K562 (cell line): ENCODE measurements around the gene MAN2A1. TPM values are rescaled to one million over a fixed set of nuclear protein-coding genes. Genes with fewer than 3 reads are reported as not detected.

Experiments
- ATAC-seq: fragments of 200-7000 bp; cut with Tn5 transposase; 3 replicates; pipeline ENCODE4 v1.9.1; 2020; ENCODE audit warnings: moderate library complexity
- BruUV-seq: library from RNA; stranded (reverse); fragments of 400-500 nt; replicated peaks from 2 replicates; lab custom pipeline; 2021; lab: Mats Ljungman, UMichigan
- CTCF ChIA-PET: fragments of 300-600 bp; formaldehyde crosslinking; extraction: SDS; loops from one replicate; lab custom pipeline; 2021; ENCODE audit warnings: low intra/inter-chr PET ratio; lab: Yijun Ruan, JAX
- POLR2A ChIA-PET: fragments of 300-600, 350-650 bp; sonication (Branson Sonifier 250); formaldehyde crosslinking; extraction: SDS; loops from one replicate; lab custom pipeline; 2021; ENCODE audit warnings: antibody characterized with exemption, inconsistent platforms; lab: Yijun Ruan, JAX
- DNase-seq, 4 experiments: peaks; one replicate each; pipeline versions ENCODE4 v3.0.0 to v3.0.0-alpha.2; 2011 to 2018; ENCODE audit warnings: low spot score in 3 of 4, mixed read lengths in 3 of 4; ENCODE audit errors: extremely low read depth in 1 of 4
- FAIRE-seq: peaks from 2 replicates; lab custom pipeline; 2011; peaks lifted over from hg19 to GRCh38; lab: Jason Lieb, UNC
- H2AFZ ChIP-seq: 2 replicates; pipeline ENCODE4 v1.6.0; 2011; ENCODE audit warnings: low read depth, low read length, control low read depth, inconsistent platforms
- H3K27ac ChIP-seq: fragments of 200-600 bp; 3 replicates; pipeline ENCODE4 v1.8.0; 2011; ENCODE audit warnings: low read depth, mild to moderate bottlenecking, control low read depth, inconsistent platforms, low read length, moderate library complexity, mixed read lengths; ENCODE audit errors: extremely low read depth
- H3K27me3 ChIP-seq, 2 experiments: fragments of 300-600 bp in 1 of 2; 2 replicates in 1 of 2; 3 replicates in 1 of 2; pipeline versions ENCODE4 v1.6.0 to v1.8.0; 2011; ENCODE audit warnings: inconsistent platforms in 2 of 2, low read length in 2 of 2, mild to moderate bottlenecking in 1 of 2, mixed read lengths in 1 of 2, moderate library complexity in 1 of 2; ENCODE audit not compliant: control insufficient read depth in 2 of 2, insufficient read depth in 2 of 2
- H3K36me3 ChIP-seq: fragments of 300-600 bp; 3 replicates; pipeline ENCODE4 v1.8.0; 2011; ENCODE audit warnings: mild to moderate bottlenecking, low read length, inconsistent platforms; ENCODE audit not compliant: control insufficient read depth, insufficient read depth
- H3K4me1 ChIP-seq, 2 experiments: fragments of 200-600 bp in 1 of 2; replicated peaks in 1 of 2; 2 replicates in 1 of 2; 3 replicates in 1 of 2; pipeline versions ENCODE4 v1.5.1 to v1.8.0; 2011; ENCODE audit warnings: inconsistent platforms in 2 of 2, low read length in 2 of 2, mild to moderate bottlenecking in 1 of 2, mixed read lengths in 1 of 2, moderate library complexity in 1 of 2; ENCODE audit not compliant: control insufficient read depth in 2 of 2, insufficient read depth in 2 of 2
- H3K4me2 ChIP-seq: 2 replicates; pipeline ENCODE4 v1.6.1; 2011; ENCODE audit warnings: low read length, control low read depth, inconsistent platforms, mixed read lengths; ENCODE audit not compliant: insufficient read depth
- H3K4me3 ChIP-seq: fragments of 200-600 bp; sonication (generic), shearing (Covaris generic); 2 replicates; pipeline ENCODE4 v1.5.1; 2016; ENCODE audit warnings: control low read depth, inconsistent platforms
- H3K79me2 ChIP-seq: fragments of 200-600 bp; 3 replicates; pipeline ENCODE4 v1.8.0; 2011; ENCODE audit warnings: low read length, inconsistent platforms; ENCODE audit not compliant: control insufficient read depth, insufficient read depth
- H3K9ac ChIP-seq, 2 experiments: 2 replicates each; pipeline versions ENCODE4 v1.6.0 to v1.6.1; 2011; ENCODE audit warnings: low read depth in 2 of 2, low read length in 2 of 2, control low read depth in 1 of 2, inconsistent platforms in 1 of 2, mild to moderate bottlenecking in 1 of 2, mixed read lengths in 1 of 2; ENCODE audit not compliant: insufficient read depth in 1 of 2
- H3K9me1 ChIP-seq: one replicate; pipeline ENCODE4 v1.6.0; 2011; ENCODE audit warnings: inconsistent platforms, mild to moderate bottlenecking, low read length, moderate library complexity; ENCODE audit not compliant: control insufficient read depth, insufficient read depth
- H3K9me3 ChIP-seq: replicated peaks from 2 replicates; pipeline ENCODE4 v1.5.1; 2011; ENCODE audit warnings: low read depth, low read length, inconsistent platforms; ENCODE audit not compliant: control insufficient read depth, insufficient read depth
- H4K20me1 ChIP-seq: replicated peaks from 2 replicates; pipeline ENCODE4 v1.6.1; 2011; ENCODE audit warnings: low read length, inconsistent platforms, mixed read lengths; ENCODE audit not compliant: control insufficient read depth, insufficient read depth
- FOSL1 ChIP-seq: fragments of 200-800 bp; sonication (Bioruptor generic); conservative IDR thresholded peaks from 2 replicates; pipeline ENCODE4 v1.6.1; 2016; ENCODE audit warnings: missing genetic modification characterization, missing compliant biosample characterization
- HDAC2 ChIP-seq: fragments of 450-650 bp; IDR thresholded peaks from 2 replicates; pipeline ENCODE4 v1.6.1; 2016; ENCODE audit warnings: mild to moderate bottlenecking
- JUNB ChIP-seq: fragments of 450-650 bp; formaldehyde crosslinking; conservative IDR thresholded peaks from 2 replicates; pipeline ENCODE4 v1.4.0; 2020; ENCODE audit warnings: mild to moderate bottlenecking
- PRDM10 ChIP-seq: fragments of 450-650 bp; IDR thresholded peaks from 2 replicates; pipeline ENCODE4 v1.6.1; 2018; ENCODE audit not compliant: partially characterized antibody
- RCOR1 ChIP-seq, 2 experiments: IDR thresholded peaks; 2 replicates each; pipeline ENCODE4 v1.6.1; 2012; ENCODE audit warnings: low read depth in 2 of 2, low read length in 2 of 2, borderline replicate concordance in 1 of 2, improper control_type of control experiment in 1 of 2
- TCF3 ChIP-seq: sonication (generic); formaldehyde crosslinking; IDR thresholded peaks from 2 replicates; pipeline ENCODE4 v1.4.0; 2020; ENCODE audit warnings: mild to moderate bottlenecking, missing genetic modification reagents
- ZBTB33 ChIP-seq: sonication (generic); formaldehyde crosslinking; IDR thresholded peaks from 2 replicates; pipeline ENCODE4 v1.8.1; 2023; ENCODE audit warnings: mild to moderate bottlenecking, missing genetic modification reagents
- WGBS: fragments of 100-300 bp; shearing (Covaris generic); methylation state at CpG from one replicate; pipeline ENCODE4 v1.1.6; 2016; ENCODE audit warnings: low coverage, mixed read lengths; ENCODE audit not compliant: insufficient coverage; ENCODE audit errors: missing lambda C conversion rate; 5-methylcytosine and 5-hydroxymethylcytosine counted together
- in situ Hi-C: fragments of 300-500 bp; cut with MboI; formaldehyde crosslinking; loops from 4 replicates; pipeline ENCODE4 v1.15.0; 2018; ENCODE audit warnings: inconsistent platforms, mixed read lengths
- intact Hi-C: fragments of 100-400 bp; cut with micrococcal nuclease; formaldehyde crosslinking; loops from 2 replicates; pipeline ENCODE4 v1.14.2; 2022
- polyA plus RNA-seq, 8 experiments: library from polyadenylated mRNA; depleted of rRNA in 4 of 8; stranded (reverse) in 5 of 8; unstranded in 3 of 8; fragments of >200 nt; fragmentation: Nextera tagmentation in 2 of 8; fragmentation: Illumina TruSeq in 1 of 8; extraction: Ambion mirVana in 2 of 8; extraction: Trizol in 1 of 8; gene quantifications; 2 replicates each; pipeline versions ENCODE4 v1.2.1 to v1.2.3, GENCODE V29; 2011 to 2014; ENCODE audit warnings: inconsistent platforms in 1 of 8, missing spikeins in 1 of 8
- total RNA-seq, 7 experiments: library from RNA; depleted of rRNA in 6 of 7; stranded (reverse); fragments of >200 nt in 6 of 7; fragmentation: Illumina TruSeq in 2 of 7; extraction: Trizol in 2 of 7; gene quantifications; 2 replicates each; pipeline versions ENCODE4 v1.2.1 to v1.2.3, GENCODE V29; 2011 to 2021; ENCODE audit warnings: low replicate concordance in 1 of 7

The MAN2A1 gene
- total and polyA plus RNA-seq, 9 of the 15 experiments (the other 6 are each of a cell fraction or from before 2014, with no cell fraction given) = 5.2 to 32.0 (median 19.8) TPM

- Histone ChIP-seq H2AFZ (no peak overlapping the region), H3K9me1 (no peaks in the 10 kb centered on the region), H3K27me3 (no peaks in the 10 kb centered on the region), H3K27ac (no peak overlapping the region), H4K20me1 (no peaks in the 10 kb centered on the region), H3K4me1 (no peaks in the 10 kb centered on the region; a peak in 2 of 5 replicates), H3K4me2 (no peak overlapping the region), H3K9me3 (no peaks in the 10 kb centered on the region), H3K79me2 (no peaks in the 10 kb centered on the region), H3K36me3 (peaks cover 62% of the 10 kb centered on the region), H3K4me3 (no peak overlapping the region), H3K9ac (no peak overlapping the region)
- intact Hi-C loops = no loop called here
- in situ Hi-C loops = no loop called here
- BruUV-seq = no TSS peak
- FAIRE-seq = no peak
- TF ChIP-seq TCF3 (CRISPR knock-in tag) = no peak
- no peak for TF ChIP-seq ZBTB33 (CRISPR knock-in tag)
- TF ChIP-seq HDAC2 = no peak
- no peak for TF ChIP-seq RCOR1 (IDR thresholded peaks at IDR 0.05; ENCODE audit: borderline replicate concordance in 1 of 2, low read depth in 2 of 2, low read length in 2 of 2)
- TF ChIP-seq JUNB (CRISPR knock-in tag) = no peak
- 0 out of 2 replicates have a peak, but pooled peaks have one; percentile 19 for TF ChIP-seq FOSL1
- no peak for TF ChIP-seq PRDM10
- no peak for ATAC-seq
- ChIA-PET POLR2A (interaction anchor here (0.6 kb wide), 1 partner anchor 9 kb away, joined by 3 read pairs; no protein-coding TSS in a partner anchor), CTCF (no interaction called here)
- WGBS = 75% methylated on average over 1 of the region's 1 CpG
- no peak for DNase-seq
Measured at GRCh38 chr5:109863752-109864151, 174.0 kb downstream of the MAN2A1 start.
